ENCODE results near the gene GSAP.
"Not testable (repeated sequence)": the region's sequence is repeated elsewhere in the genome, so short reads cannot be mapped to it uniquely, and the experiment has no call there.

GSAP gene, protein sequence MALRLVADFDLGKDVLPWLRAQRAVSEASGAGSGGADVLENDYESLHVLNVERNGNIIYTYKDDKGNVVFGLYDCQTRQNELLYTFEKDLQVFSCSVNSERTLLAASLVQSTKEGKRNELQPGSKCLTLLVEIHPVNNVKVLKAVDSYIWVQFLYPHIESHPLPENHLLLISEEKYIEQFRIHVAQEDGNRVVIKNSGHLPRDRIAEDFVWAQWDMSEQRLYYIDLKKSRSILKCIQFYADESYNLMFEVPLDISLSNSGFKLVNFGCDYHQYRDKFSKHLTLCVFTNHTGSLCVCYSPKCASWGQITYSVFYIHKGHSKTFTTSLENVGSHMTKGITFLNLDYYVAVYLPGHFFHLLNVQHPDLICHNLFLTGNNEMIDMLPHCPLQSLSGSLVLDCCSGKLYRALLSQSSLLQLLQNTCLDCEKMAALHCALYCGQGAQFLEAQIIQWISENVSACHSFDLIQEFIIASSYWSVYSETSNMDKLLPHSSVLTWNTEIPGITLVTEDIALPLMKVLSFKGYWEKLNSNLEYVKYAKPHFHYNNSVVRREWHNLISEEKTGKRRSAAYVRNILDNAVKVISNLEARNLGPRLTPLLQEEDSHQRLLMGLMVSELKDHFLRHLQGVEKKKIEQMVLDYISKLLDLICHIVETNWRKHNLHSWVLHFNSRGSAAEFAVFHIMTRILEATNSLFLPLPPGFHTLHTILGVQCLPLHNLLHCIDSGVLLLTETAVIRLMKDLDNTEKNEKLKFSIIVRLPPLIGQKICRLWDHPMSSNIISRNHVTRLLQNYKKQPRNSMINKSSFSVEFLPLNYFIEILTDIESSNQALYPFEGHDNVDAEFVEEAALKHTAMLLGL

DNA sequence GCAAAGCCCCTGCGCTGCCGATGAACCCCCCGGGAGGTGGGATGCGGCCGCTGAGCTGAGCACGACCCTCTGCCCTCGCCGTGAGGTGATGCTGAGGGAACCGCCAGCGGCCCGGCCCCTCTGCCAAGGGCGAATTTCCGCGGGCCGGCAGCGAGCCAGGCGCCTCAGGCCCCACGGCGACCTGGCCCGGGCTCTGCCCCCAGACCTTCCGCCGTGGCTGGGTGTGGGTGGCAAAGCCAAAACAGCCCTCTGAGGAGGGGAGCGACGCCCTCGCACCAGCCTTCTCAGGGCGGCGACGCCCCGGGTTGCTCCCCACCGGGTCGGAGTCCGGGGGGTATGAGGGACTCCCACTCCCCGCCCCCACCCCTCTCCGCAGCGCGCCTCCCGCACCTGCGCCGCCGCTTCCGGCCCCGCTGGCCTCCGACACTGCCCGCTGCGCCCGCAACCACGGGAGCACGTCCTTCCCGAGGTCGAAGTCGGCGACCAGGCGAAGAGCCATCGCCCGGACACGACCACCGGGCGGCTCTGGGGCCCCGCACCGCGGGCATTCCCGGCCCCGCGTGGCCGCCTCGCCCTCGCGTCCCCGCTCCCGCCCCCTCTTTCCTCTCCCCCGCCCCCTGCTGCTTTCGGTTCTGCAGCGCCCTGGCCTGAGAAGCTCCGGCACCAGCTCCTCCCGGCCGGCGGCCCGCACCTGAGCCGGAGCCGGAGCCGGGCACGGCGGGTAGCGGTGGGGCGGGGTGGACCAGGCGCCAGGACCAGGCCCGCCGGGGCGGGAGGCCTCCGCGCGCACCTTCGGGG is at the start of gene GSAP:
Gene GSAP (minus strand): TSS at position 527 of the 798 bp plus-strand sequence. CDS start 28 bp downstream, at position 499.
- peak in 33 of 58 donors; percentile 15 to 73 (median 34) for DNase-seq

DNA sequence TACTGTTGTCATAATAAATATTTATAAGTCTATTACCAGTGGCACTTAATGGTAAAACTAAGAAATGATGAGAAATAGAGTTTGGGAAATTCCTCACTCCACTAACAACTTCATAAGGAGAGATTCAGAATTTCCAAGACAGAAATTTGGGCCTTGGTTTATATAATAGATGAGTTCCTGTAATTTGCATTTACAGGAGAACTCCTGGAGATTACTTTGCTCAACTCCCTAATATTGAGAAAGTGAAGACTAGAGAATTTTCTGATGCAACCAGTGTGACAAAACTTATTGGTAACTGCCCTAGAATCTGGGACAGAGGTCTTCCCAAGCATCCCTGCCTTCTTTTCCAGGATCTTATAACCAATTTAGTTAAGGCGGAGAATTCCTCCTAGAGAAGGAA is 49.1 kb upstream of the GSAP start:
- DNase-seq: no peak

DNA sequence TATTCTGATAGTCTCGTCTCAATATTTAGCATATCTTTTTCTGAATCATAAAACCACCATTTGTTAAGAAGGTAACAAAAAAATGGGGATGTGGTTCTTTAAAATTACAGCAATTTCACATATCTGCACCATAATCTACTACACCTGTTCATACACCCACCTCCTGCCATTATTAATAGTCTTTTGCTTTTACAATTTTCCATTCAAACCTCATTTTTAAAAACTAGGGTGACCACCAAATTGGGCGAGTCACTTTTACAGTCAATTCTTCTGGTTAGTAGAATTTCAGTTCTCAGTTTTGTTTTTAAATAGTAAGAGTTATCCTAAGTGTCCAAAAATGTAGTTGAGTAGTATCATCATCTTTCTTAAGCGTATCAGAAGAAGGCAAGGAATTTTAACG is 48.4 kb upstream of the GSAP start:
- no peak for DNase-seq

DNA sequence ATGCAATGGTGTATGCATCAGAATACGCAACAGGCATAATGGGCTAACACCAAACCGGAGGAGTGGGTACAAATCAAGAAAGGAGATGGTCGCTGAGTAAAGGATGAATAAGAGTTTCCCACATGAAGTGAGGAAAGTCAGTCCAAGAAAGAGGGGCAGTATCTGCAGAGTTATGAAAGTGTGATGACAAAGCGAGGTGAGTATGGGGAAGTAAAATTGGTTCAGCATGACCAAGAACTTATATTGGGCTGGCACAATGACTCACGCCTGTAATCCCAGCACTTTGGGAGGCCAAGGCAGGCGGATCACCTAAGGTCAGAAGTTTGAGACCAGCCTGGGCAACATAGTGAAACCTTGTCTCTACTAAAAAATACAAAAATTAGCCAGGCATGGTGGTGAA is 47.5 kb upstream of the GSAP start:
- DNase-seq: not testable (repeated sequence)

DNA sequence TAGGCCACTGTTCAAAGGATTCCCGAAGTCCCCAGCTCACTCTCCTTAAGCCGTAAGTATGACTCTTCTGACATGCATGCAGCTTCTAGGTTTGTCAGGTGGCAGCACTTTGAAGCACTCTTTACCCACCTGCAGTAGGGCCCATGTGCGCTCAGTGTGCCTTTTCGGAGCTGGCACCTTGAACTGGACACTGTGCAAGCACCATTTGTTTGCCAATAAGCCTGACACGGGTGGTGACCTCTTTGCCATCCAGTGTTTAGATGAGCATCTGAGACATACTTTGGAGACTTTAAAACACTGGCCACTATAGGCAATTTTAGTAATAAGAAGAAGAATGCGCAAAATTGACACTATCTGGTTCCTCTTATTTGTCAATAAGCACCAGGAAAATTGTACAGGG is 45.7 kb upstream of the GSAP start:
- DNase-seq: no peak

DNA sequence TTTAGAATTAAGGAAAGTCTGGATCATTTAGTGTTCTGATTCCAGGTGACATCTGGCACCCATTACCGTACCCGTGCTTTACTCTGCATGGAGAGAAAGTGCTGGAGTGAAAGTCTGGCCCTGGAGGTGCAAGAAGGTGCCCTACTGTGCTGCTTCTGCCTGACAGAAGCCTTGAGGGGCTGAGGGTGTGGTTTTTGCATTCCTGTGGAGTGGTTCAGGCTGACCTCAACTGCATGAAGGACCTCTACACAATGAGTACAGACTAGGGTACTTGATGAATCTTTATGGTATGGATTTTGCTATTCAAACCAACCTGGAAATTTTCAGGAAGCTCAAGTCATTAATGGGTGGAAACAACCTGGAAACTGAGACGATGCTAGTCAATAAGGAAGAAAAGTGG is 45.1 kb upstream of the GSAP start:
- DNase-seq: no peak

DNA sequence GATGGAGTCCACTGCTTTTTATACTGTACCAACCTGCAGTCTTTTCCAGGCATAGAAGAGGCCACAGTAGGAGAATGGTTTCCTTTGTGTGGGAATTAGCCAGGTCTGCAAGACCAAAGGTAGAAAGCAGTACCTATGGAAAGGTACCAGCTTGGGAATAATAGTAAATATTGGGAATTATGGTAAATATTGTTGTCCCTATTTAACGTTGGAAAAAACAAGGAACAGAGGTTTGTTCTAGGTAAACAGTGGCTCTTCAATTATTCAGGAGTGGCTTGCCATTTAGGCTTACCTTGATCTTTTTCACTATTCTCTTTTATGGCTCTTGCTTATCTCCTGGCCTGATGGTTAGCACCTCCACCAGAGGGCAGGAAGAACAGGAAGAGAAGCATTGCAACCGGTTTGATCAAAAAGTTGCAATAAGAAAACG is 43.9 kb upstream of the GSAP start:
- no peak for DNase-seq

DNA sequence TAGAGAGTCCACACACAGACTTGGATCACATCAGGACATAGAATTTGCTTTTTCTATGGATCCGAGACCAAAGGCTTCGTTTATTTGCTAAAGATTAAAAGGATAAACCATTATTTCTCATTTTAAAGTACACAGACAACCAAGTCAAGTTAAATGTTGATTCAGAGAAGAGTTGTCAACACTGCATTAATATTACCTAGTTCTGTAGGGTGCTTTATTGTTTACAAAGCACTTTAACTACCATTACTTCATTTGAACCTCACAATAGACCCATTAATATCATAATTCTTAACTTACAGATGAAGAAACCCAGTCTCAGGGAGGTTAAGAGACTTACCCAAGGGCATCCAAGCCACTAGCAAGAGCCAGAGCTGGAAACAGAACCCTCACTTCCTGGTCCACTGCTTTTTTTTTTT is 43.2 kb upstream of the GSAP start:
- DNase-seq: no peak

DNA sequence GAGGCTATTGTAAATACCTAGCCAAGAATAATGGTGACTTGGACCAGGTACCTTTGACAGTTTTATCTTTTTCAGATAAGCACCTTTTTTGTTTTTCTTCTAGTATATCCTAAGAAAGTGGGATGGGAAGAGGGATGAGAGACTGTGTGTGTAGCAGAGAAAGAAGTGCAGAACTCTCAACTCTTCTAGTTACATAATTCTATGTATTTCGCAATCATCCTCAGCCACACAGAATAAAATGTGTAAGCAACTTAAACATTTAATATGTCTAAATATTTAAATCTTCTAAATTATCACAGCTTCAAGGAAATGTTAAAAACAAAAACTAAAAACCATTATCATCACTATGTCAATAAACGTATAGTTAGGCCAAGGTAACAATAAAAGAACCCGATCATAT is 42.6 kb upstream of the GSAP start:
- no peak for DNase-seq

DNA sequence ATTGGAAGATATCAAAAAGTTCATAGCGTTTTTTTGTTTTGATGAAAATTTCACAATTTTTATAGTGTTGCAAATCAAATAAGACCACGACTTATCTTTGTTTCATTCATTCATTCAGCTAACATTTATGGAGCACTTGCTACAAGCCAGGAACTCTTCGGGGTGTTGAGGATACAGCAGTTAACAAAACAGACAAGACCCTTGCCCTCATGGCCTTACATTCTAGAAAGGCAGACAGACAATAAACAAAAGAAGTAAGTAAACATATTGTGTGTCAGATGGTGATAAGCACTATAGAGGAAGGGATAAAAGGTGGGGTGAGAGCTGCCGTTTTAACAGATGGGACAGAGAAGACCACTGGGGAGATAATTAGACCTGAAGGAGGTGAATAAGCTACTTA is 41.6 kb upstream of the GSAP start:
- no peak for DNase-seq

DNA sequence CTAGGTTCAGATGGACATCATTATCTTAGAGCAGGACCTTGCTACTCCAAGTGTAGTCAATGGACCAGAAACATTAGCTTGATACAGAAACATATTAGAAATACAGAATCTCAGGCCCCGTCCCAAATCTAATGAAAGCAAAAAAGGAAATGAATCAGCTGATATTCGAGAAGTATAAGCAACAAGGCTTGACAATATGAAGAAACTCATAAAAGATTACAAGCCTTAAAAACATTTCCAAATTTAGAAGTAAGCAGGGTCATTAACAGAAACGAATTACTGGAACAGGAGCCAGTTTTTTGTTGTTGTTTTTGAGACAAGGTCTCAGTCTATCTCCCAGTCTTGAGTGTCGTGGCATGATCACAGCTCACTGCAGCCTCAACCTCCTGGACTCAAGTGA is 40.5 kb upstream of the GSAP start:
- DNase-seq: no peak

DNA sequence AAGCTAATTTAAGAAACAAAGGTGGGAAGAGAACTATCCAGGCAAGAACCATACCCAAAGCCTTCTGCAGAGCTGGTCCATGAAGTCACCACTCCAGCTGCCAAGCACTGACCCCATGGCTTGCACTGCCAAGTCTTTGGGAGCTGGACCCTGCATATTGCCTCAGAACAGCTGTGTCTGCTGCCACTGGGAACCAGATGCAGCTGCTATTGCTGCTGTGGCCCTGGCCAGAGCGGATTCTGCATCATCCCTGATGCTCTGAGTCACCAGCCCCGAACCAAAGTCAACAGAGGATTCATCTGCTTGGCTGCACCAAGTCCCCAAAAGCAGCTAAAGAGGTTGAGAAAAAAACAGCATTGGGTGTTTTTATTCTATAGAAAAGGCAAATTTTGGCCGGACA is 39.2 kb upstream of the GSAP start:
- DNase-seq: peak in 33 of 58 donors; percentile 6 to 75 (median 34)

DNA sequence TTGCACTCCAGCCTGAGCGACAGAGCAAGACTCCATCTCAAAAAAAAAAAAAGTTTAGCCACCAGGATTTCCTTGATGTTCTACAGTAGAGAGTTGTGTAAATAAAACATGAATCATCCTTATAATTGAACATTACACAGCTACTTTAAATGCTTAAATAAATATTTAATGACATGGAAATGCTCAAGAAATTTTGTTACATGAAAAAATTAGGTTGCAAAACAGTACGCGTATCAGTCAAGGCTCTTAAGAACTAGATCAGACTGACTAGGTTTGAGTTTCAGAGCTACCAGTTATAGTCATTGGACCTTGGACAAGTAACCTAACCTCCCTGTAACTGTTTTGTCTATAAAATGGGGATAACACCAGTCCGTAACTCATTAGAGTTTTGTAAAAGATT is 38.7 kb upstream of the GSAP start:
- DNase-seq: no peak

DNA sequence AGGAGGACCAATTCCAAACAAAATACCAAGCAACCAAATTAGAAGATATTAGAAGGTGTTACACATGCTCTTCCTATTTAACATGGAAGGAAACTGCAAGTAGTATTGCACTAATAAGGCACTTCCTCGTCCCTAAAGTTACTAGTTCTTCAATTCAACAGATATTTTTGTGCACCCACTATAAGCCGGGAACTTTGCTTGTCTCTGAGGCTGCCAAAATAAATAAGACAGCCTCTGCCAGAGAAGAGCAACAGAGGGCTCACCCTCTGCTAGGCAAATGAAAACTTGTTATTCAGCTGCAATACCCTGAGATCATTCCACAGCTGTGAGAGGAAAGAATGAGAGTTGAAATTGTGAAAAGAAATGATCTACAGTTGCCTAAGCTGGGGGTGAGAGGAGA is 37.4 kb upstream of the GSAP start:
- DNase-seq: peak in 5 of 58 donors; percentile 3 to 20 (median 12)

DNA sequence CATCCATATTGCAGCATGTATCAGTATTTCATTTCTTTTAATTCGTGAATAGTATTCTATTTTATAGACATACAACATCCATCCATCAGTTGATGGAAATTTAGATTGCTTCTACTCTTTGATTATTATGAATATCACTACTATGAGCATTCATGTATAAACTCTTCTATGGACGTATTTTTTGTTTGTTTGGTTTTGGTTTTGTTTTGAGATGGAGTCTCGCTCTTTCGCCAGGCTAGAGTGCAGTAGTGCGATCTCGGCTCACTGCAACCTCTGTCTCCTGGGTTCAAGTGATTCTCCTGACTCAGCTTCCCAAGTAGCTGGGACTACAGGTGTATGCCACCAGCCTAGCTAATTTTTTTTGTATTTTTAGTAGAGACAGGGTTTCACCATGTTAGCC is 35.8 kb upstream of the GSAP start:
- DNase-seq: not testable (repeated sequence)

DNA sequence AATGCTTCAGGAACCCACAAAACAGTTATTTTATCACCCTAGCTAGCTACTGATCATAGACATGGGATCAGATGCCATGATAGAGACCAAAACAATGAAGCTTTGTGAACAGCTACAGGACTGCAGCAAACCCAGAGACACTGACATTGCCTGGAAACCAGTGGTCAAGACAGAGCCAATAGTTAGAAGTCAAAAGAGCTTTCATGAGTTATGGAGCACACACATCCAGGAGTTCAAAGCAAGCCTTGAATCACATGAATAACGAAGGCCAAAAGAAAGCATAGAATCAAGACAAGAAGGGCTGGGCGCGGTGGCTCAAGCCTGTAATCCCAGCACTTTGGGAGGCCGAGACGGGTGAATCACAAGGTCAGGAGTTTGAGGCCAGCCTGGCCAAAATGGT is 34.5 kb upstream of the GSAP start:
- peak in 21 of 58 donors; percentile 3 to 75 (median 29) for DNase-seq

DNA sequence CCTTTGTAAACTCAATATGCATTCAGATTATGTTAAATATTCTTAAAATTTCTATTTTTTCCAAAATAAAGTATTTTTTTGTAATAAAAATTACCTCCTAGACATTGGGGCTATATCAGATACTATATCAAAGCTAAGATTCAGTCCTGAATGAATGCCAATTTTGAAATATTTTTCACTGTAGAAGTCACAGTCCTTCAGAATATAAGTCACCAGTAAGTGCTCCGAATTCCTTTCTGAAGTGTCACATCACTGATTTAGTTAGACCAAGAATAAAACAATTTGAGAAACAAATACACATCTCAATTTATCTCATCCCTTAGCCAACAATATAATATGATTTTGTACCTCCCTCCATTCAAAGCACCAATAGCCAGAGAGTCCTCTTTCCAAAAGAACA is 33.9 kb upstream of the GSAP start:
- DNase-seq: no peak

DNA sequence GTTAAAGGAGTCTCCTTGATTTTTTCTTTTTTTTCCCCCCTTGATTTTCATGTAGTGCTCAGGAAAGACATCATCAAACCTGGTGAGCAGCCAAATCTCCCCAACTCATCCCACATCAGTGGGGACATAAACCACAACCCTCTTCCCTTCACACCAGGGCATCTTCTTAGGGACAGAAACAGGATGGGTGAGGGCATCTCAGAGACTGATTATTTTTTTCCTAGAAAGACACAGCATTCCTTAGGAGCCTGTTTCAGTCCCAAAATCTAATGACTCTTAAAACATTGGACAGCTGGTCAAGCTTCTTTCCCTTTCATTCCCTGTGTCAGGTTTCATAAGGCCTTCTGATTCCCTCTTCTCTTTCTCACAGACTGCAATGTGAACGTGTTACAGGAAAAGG is 31.5 kb upstream of the GSAP start:
- DNase-seq: no peak

DNA sequence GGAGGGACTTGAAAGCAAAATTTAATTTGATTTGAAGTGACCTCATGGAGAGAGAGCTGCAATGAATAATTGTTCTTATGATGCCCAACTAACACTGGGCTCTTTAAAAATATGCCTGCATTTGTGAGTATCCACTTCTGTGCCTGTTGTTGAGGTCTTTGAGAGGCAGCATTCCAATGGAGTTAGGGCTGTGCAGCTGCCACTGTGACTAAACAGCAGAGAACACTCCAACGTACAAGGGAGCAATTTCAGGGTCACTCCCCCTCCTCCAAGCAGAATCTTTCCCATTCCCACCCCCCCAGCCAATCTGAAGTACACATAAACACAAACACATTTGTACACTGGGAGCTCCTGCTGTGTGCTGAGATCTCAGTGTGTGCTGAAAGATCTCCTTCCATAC is 28.0 kb upstream of the GSAP start:
- peak in 2 of 58 donors; percentile 4 to 9 for DNase-seq

DNA sequence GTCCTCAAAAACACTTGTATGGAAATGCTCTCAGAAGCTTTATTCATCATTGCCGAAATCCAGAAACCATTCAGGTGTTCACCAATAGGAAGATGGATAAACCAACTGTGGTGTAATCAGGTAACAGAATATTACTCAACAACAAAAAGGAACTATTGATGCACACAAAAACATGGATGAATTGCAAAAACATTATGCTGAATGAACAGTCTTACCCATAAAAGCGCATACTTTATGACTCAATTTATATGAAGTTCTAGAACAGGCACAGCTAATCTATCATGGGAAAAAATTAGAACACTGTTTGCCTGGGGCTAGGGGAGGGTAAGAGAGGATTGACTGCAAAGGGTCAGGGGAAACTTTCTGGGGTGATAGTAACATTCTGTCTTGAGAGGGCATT is 26.9 kb upstream of the GSAP start:
- no peak for DNase-seq

DNA sequence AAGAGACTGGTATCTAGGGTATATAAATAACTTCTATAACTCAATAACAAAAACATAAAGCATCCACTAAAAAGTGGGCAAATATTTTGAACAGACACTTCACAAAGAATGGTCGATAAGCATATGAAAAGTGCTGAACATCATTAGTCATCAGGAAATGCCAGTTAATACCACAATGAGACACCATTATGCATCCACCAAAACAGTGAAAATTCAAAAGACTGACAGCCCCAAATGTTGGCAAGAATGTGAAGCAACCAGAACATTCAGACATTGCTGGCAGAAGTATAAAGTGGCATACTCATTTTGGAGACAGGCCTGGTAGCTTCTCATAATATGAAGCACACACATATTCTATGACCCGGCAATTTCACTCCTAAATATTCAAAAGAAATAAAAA is 26.5 kb upstream of the GSAP start:
- no peak for DNase-seq

DNA sequence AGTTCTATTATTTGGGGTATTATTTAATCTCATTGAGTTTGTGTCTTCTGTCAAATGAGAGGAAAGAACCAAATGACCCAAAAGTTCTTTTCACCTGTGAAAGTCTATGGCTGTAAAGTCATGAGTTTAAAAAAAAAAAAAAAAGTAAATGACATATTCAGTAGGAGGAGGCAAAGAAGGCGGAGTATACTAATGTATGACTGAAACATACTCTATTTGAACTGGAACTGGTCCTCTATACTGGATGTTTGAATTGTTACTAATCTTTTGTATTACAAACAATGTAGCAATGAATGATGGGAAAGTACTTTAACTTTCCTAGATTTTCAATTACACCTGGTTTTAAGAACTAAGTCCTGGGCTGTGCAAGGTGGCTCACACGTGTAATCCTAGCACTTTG is 24.9 kb upstream of the GSAP start:
- DNase-seq: no peak

Measured in anterior cingulate cortex (tissue), 58 donors.